GM23338 (cell line): Measurements from ENCODE around the gene ZFYVE21.

Experiments used
- CREB1 ChIP-seq: fragments of 250-450 bp; sonication (Bioruptor Pico); IDR thresholded peaks from 2 replicates; pipeline ENCODE4 v1.5.0; 2020; ENCODE audit warnings: low read depth, mild to moderate bottlenecking, moderate library complexity
- EZH2 ChIP-seq: fragments of 200-600 bp; sonication (generic); IDR thresholded peaks from one replicate; pipeline ENCODE4 v1.8.0; 2017; ENCODE audit warnings: antibody characterized with exemption, mild to moderate bottlenecking, low read depth; ENCODE audit not compliant: unreplicated experiment
- EZH2phosphoT487 ChIP-seq: fragments of 200-600 bp; sonication (generic); IDR thresholded peaks from one replicate; pipeline ENCODE4 v1.8.1; 2018; ENCODE audit warnings: antibody characterized with exemption; ENCODE audit not compliant: unreplicated experiment
- JUNB ChIP-seq: IDR thresholded peaks from one replicate; pipeline ENCODE4 v1.6.1; 2016; ENCODE audit warnings: antibody characterized with exemption; ENCODE audit not compliant: unreplicated experiment
- NANOG ChIP-seq: IDR thresholded peaks from 2 replicates; pipeline ENCODE4 v1.6.1; 2016; ENCODE audit warnings: antibody characterized with exemption, borderline replicate concordance
- POLR2AphosphoS5 ChIP-seq: IDR thresholded peaks from 2 replicates; pipeline ENCODE4 v1.6.1; 2016; ENCODE audit warnings: antibody characterized with exemption, low read depth
- STAT1 ChIP-seq: IDR thresholded peaks from one replicate; pipeline ENCODE4 v1.6.1; 2016; ENCODE audit warnings: antibody characterized with exemption; ENCODE audit not compliant: unreplicated experiment
- ZNF114 ChIP-seq: fragments of 250-450 bp; sonication (Bioruptor Pico); IDR thresholded peaks from 2 replicates; pipeline ENCODE4 v1.5.0; 2020; ENCODE audit warnings: mild to moderate bottlenecking, moderate library complexity
- ZNF331 ChIP-seq: fragments of 250-450 bp; sonication (Bioruptor Pico); IDR thresholded peaks from 2 replicates; pipeline ENCODE4 v1.5.0; 2020; ENCODE audit warnings: low read depth, mild to moderate bottlenecking, moderate library complexity
- TF ChIP-seq, protein P1 (sequence below), 2 experiments: fragments of 200-600 bp in 1 of 2; sonication (generic) in 1 of 2; conservative IDR thresholded peaks; 2 replicates each; pipeline versions ENCODE4 v1.5.1 to v1.6.1; 2016 to 2017; ENCODE audit warnings: antibody characterized with exemption in 2 of 2, low read depth in 2 of 2, mild to moderate bottlenecking in 2 of 2, moderate library complexity in 1 of 2
- TF ChIP-seq, protein P2 (sequence below): IDR thresholded peaks from one replicate; pipeline ENCODE4 v1.6.1; 2018; ENCODE audit warnings: antibody characterized with exemption; ENCODE audit not compliant: unreplicated experiment
- TF ChIP-seq, protein P3 (sequence below): fragments of 250-450 bp; sonication (Bioruptor Pico); IDR thresholded peaks from 2 replicates; pipeline ENCODE4 v1.5.0; 2020; ENCODE audit warnings: mild to moderate bottlenecking, moderate library complexity
- TF ChIP-seq, protein P4 (sequence below): IDR thresholded peaks from 2 replicates; pipeline ENCODE4 v1.6.1; 2016; ENCODE audit warnings: antibody characterized with exemption

DNA sequence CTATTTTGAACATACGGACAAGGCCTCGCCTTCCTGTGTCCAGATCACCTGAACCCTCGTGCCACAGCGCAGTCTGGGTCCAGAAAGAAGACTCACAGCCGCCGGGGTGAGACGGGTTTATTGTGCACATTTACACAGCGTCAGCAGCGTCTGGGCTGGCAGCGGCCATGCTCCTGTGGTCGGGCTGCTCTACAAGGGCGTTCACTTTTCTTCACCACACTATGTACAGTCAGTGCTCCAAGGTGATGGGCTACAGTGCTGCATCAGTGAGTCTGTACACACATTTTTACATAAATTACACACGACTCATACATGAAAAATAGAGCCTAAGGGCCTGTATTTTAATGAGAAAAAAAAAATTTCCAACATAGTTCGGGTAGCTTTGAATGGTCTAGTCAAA is 18.0 kb downstream of the ZFYVE21 start:
- TF ChIP-seq, protein P1, sequence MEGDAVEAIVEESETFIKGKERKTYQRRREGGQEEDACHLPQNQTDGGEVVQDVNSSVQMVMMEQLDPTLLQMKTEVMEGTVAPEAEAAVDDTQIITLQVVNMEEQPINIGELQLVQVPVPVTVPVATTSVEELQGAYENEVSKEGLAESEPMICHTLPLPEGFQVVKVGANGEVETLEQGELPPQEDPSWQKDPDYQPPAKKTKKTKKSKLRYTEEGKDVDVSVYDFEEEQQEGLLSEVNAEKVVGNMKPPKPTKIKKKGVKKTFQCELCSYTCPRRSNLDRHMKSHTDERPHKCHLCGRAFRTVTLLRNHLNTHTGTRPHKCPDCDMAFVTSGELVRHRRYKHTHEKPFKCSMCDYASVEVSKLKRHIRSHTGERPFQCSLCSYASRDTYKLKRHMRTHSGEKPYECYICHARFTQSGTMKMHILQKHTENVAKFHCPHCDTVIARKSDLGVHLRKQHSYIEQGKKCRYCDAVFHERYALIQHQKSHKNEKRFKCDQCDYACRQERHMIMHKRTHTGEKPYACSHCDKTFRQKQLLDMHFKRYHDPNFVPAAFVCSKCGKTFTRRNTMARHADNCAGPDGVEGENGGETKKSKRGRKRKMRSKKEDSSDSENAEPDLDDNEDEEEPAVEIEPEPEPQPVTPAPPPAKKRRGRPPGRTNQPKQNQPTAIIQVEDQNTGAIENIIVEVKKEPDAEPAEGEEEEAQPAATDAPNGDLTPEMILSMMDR (conservative IDR thresholded peaks at IDR 0.05; ENCODE audit: low read depth in 2 of 2): no peak
- no peak for TF ChIP-seq EZH2
- no peak for TF ChIP-seq POLR2AphosphoS5
- no peak for TF ChIP-seq ZNF331 (CRISPR knock-in tag)
- no peak for TF ChIP-seq EZH2phosphoT487
- TF ChIP-seq STAT1: no peak
- no peak for TF ChIP-seq NANOG
- TF ChIP-seq, protein P2, sequence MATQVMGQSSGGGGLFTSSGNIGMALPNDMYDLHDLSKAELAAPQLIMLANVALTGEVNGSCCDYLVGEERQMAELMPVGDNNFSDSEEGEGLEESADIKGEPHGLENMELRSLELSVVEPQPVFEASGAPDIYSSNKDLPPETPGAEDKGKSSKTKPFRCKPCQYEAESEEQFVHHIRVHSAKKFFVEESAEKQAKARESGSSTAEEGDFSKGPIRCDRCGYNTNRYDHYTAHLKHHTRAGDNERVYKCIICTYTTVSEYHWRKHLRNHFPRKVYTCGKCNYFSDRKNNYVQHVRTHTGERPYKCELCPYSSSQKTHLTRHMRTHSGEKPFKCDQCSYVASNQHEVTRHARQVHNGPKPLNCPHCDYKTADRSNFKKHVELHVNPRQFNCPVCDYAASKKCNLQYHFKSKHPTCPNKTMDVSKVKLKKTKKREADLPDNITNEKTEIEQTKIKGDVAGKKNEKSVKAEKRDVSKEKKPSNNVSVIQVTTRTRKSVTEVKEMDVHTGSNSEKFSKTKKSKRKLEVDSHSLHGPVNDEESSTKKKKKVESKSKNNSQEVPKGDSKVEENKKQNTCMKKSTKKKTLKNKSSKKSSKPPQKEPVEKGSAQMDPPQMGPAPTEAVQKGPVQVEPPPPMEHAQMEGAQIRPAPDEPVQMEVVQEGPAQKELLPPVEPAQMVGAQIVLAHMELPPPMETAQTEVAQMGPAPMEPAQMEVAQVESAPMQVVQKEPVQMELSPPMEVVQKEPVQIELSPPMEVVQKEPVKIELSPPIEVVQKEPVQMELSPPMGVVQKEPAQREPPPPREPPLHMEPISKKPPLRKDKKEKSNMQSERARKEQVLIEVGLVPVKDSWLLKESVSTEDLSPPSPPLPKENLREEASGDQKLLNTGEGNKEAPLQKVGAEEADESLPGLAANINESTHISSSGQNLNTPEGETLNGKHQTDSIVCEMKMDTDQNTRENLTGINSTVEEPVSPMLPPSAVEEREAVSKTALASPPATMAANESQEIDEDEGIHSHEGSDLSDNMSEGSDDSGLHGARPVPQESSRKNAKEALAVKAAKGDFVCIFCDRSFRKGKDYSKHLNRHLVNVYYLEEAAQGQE: no peak
- TF ChIP-seq JUNB: no peak
- TF ChIP-seq CREB1: no peak
- TF ChIP-seq, protein P3, sequence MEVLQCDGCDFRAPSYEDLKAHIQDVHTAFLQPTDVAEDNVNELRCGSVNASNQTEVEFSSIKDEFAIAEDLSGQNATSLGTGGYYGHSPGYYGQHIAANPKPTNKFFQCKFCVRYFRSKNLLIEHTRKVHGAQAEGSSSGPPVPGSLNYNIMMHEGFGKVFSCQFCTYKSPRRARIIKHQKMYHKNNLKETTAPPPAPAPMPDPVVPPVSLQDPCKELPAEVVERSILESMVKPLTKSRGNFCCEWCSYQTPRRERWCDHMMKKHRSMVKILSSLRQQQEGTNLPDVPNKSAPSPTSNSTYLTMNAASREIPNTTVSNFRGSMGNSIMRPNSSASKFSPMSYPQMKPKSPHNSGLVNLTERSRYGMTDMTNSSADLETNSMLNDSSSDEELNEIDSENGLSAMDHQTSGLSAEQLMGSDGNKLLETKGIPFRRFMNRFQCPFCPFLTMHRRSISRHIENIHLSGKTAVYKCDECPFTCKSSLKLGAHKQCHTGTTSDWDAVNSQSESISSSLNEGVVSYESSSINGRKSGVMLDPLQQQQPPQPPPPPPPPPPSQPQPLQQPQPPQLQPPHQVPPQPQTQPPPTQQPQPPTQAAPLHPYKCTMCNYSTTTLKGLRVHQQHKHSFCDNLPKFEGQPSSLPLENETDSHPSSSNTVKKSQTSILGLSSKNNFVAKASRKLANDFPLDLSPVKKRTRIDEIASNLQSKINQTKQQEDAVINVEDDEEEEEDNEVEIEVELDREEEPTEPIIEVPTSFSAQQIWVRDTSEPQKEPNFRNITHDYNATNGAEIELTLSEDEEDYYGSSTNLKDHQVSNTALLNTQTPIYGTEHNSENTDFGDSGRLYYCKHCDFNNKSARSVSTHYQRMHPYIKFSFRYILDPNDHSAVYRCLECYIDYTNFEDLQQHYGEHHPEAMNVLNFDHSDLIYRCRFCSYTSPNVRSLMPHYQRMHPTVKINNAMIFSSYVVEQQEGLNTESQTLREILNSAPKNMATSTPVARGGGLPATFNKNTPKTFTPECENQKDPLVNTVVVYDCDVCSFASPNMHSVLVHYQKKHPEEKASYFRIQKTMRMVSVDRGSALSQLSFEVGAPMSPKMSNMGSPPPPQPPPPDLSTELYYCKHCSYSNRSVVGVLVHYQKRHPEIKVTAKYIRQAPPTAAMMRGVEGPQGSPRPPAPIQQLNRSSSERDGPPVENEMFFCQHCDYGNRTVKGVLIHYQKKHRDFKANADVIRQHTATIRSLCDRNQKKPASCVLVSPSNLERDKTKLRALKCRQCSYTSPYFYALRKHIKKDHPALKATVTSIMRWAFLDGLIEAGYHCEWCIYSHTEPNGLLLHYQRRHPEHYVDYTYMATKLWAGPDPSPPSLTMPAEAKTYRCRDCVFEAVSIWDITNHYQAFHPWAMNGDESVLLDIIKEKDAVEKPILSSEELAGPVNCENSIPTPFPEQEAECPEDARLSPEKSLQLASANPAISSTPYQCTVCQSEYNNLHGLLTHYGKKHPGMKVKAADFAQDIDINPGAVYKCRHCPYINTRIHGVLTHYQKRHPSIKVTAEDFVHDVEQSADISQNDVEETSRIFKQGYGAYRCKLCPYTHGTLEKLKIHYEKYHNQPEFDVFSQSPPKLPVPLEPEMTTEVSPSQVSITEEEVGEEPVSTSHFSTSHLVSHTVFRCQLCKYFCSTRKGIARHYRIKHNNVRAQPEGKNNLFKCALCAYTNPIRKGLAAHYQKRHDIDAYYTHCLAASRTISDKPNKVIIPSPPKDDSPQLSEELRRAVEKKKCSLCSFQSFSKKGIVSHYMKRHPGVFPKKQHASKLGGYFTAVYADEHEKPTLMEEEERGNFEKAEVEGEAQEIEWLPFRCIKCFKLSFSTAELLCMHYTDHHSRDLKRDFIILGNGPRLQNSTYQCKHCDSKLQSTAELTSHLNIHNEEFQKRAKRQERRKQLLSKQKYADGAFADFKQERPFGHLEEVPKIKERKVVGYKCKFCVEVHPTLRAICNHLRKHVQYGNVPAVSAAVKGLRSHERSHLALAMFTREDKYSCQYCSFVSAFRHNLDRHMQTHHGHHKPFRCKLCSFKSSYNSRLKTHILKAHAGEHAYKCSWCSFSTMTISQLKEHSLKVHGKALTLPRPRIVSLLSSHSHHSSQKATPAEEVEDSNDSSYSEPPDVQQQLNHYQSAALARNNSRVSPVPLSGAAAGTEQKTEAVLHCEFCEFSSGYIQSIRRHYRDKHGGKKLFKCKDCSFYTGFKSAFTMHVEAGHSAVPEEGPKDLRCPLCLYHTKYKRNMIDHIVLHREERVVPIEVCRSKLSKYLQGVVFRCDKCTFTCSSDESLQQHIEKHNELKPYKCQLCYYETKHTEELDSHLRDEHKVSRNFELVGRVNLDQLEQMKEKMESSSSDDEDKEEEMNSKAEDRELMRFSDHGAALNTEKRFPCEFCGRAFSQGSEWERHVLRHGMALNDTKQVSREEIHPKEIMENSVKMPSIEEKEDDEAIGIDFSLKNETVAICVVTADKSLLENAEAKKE (CRISPR knock-in tag): no peak
- TF ChIP-seq, protein P4, sequence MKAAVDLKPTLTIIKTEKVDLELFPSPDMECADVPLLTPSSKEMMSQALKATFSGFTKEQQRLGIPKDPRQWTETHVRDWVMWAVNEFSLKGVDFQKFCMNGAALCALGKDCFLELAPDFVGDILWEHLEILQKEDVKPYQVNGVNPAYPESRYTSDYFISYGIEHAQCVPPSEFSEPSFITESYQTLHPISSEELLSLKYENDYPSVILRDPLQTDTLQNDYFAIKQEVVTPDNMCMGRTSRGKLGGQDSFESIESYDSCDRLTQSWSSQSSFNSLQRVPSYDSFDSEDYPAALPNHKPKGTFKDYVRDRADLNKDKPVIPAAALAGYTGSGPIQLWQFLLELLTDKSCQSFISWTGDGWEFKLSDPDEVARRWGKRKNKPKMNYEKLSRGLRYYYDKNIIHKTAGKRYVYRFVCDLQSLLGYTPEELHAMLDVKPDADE: no peak
- TF ChIP-seq ZNF114 (CRISPR knock-in tag): no peak
